Left lung (tissue), 10 donors: ENCODE data around the gene SDF2L1. TPM values are rescaled to one million over a fixed set of nuclear protein-coding genes. Genes with fewer than 3 reads are reported as not detected.
A peak's percentile ranks its signal among the peaks of the same experiment; 100 is the strongest.

Experiments used
- ATAC-seq: fragments of 200-7000 bp; cut with Tn5 transposase; one replicate; pipeline ENCODE4 v1.9.1; 2020; ENCODE audit warnings: moderate library complexity
- DNase-seq, 4 donors: peaks; one replicate each; pipeline ENCODE4 v3.0.0-alpha.2; 2013 to 2020
- H3K27ac ChIP-seq, 2 donors: fragments of 200-600 bp; sonication (generic) in 1 of 2; one replicate each; pipeline versions ENCODE4 v1.5.0 to v1.8.0; 2020 to 2021
- H3K27me3 ChIP-seq, 2 donors: fragments of 200-600 bp; sonication (generic) in 1 of 2; one replicate each; pipeline versions ENCODE4 v1.5.0 to v1.8.0; 2020 to 2021
- H3K36me3 ChIP-seq, 2 donors: fragments of 200-600 bp; sonication (generic) in 1 of 2; one replicate each; pipeline versions ENCODE4 v1.5.0 to v1.8.0; 2020 to 2021
- H3K4me1 ChIP-seq, 2 donors: fragments of 200-600 bp; one replicate each; pipeline ENCODE4 v1.8.0; 2021
- H3K4me3 ChIP-seq, 2 donors: fragments of 200-600 bp; sonication (generic) in 1 of 2; one replicate each; pipeline versions ENCODE4 v1.5.0 to v1.8.0; 2020 to 2021; ENCODE audit warnings: mild to moderate bottlenecking in 1 of 2
- H3K9me3 ChIP-seq, 2 donors: fragments of 200-600 bp; sonication (generic) in 1 of 2; one replicate each; pipeline versions ENCODE4 v1.5.0 to v1.8.0; 2020 to 2021
- CTCF ChIP-seq, 2 donors: fragments of 200-600 bp; sonication (generic) in 1 of 2; IDR thresholded peaks; one replicate each; pipeline versions ENCODE4 v1.5.0 to v1.8.0; 2021; ENCODE audit warnings: antibody characterized with exemption in 2 of 2
- intact Hi-C, 2 donors: fragments of 100-400 bp; cut with DNase I; formaldehyde crosslinking; loops; one replicate each; pipeline versions ENCODE4 v1.11.2 to v1.14.2; 2022
- polyA plus RNA-seq, 6 donors: library from polyadenylated mRNA; unstranded; fragments of 120-200 nt; gene quantifications; one replicate each; pipeline ENCODE4 v1.2.1, GENCODE V29; 2013; ENCODE audit not compliant: insufficient read length in 6 of 6
- total RNA-seq, 2 donors: library from RNA; stranded (reverse); fragmentation: NEBNext Ultra II Directional; extraction: Animal tissue kit (Norgen Biotek cat#: 25700); gene quantifications; one replicate each; pipeline ENCODE4 v1.2.1, GENCODE V29; 2021
- donor health status: DM: no; HTN: yes; CAD: no.
- donor health status: DM: no; HTN: no; CAD: no.

Gene SDF2L1
- total and polyA plus RNA-seq, 8 donors, result 11.9 to 82.1 (median 16.7) TPM

- intact Hi-C loops, result no loop called here
- peaks cover 0 to 49% of the 10 kb centered on the region in 2 donors for H3K36me3 ChIP-seq
- no peak overlapping the region for H3K4me3 ChIP-seq
- no peak for TF ChIP-seq CTCF (IDR thresholded peaks at IDR 0.05)
- peak; percentile 47 for ATAC-seq
- H3K27me3 ChIP-seq, result no peaks in the 10 kb centered on the region
- peak in 1 of 4 donors; percentile 75 for DNase-seq
- peaks cover 7 to 54% of the 10 kb centered on the region in 2 donors for H3K4me1 ChIP-seq
- H3K9me3 ChIP-seq, result no peaks in the 10 kb centered on the region
- peak overlapping the region in 1 of 2 donors; percentile 61 for H3K27ac ChIP-seq
Measured at GRCh38 chr22:21622011-21622918, 19.8 kb upstream of the SDF2L1 start.

DNA sequence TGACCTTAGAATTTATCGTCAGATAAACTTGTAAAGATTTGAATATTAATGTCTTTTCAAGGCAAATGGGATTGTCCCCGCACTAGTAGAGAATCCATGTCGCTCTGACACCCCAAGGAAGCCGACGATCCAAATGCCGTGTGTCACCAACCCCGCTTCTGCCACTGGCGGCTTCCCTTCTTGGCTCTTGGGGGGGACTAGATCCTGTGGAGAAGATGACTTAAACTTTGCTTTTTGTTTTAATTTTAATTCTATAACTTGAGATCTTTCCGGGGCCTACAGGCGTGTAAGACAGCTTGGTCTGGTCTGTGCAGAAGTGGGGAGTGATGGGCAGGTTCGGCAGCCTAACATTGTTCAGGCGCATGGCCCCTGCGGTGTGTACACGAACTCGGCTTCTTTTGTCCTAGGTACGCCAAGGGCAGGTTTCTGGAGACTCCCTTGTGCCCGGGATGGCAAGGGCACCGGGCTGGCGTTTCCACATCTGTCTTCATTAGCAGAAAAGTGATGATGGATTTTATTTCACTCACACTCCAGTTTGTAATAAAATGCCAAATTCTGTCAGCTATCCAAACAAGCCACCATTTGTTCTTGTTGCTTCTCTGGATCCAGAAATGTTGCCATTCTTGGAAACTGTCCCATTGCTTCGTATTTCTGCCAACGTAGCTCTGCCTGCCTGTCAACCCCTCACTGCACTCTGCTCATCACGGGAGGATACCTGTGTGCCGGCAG, 19.0 kb upstream of the SDF2L1 start:
- DNase-seq, result peak in 1 of 4 donors; percentile 34
- Histone ChIP-seq H3K27me3 (no peaks in the 10 kb centered on the region), H3K9me3 (no peaks in the 10 kb centered on the region), H3K36me3 (peaks cover 0 to 49% of the 10 kb centered on the region in 2 donors), H3K4me1 (peaks cover 7 to 58% of the 10 kb centered on the region in 2 donors), H3K27ac (no peak overlapping the region), H3K4me3 (no peak overlapping the region)
- no peak for ATAC-seq
- intact Hi-C loops, result no loop called here
- TF ChIP-seq CTCF (IDR thresholded peaks at IDR 0.05), result no peak

DNA sequence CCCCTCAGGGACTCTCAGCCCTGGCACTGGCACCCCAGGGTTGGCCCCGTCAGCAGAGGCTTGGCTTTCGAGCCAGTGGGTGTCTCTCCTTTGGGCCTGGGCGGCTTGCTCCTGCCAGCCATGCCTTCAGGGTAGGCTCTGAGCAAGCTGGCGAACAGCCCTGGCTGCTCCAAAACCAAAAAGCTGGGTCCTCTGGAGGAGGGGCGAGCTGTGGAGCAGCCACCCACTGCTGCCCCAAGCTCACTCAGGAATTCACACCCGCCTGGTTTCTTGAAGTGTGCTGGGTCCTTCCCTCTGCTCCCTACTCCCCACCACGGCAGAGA, 18.5 kb upstream of the SDF2L1 start:
- intact Hi-C loops, result no loop called here
- peaks cover 7 to 63% of the 10 kb centered on the region in 2 donors for H3K4me1 ChIP-seq
- TF ChIP-seq CTCF (IDR thresholded peaks at IDR 0.05), result no peak
- no peak overlapping the region for H3K27ac ChIP-seq
- DNase-seq (peak in 1 of 4 donors; percentile 53), ATAC-seq (no peak)
- H3K36me3 ChIP-seq, result peaks cover 0 to 49% of the 10 kb centered on the region in 2 donors
- no peak overlapping the region for H3K4me3 ChIP-seq
- H3K27me3 ChIP-seq, result no peaks in the 10 kb centered on the region
- no peaks in the 10 kb centered on the region for H3K9me3 ChIP-seq

- Histone ChIP-seq H3K4me3 (no peak overlapping the region), H3K36me3 (peaks cover 0 to 42% of the 10 kb centered on the region in 2 donors), H3K4me1 (peaks cover 7 to 70% of the 10 kb centered on the region in 2 donors), H3K9me3 (no peaks in the 10 kb centered on the region), H3K27me3 (no peaks in the 10 kb centered on the region), H3K27ac (peak overlapping the region in 1 of 2 donors; percentile 37)
- intact Hi-C loops, result no loop called here
- no peak for TF ChIP-seq CTCF (IDR thresholded peaks at IDR 0.05)
- DNase-seq (peak in 1 of 4 donors; percentile 60), ATAC-seq (no peak)
Measured at GRCh38 chr22:21624120-21624879, 17.8 kb upstream of the SDF2L1 start.
